ENCODE measurements around the gene PLA2G4E.

DNA sequence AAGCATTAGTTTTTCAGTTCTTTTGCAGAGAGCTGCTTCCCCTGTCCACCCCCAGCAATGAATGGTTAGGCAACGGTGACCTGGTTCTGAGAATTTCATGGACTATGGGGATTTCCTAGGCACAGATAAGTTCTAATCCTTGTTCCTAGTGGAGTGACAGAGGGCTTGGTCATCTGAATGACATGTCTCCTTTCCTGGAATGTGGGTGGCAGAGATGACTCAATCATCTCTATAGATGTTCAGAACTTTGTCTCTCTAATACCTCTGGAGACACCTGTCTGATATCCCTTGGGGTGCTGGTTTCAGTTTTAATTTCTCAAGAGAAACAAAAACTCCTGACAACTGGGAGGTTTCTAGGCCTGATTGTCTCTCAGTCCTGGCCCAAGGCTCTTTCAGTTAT, 10.4 kb downstream of the PLA2G4E start:
- no peak for TF ChIP-seq POLR2AphosphoS5 (IDR thresholded peaks at IDR 0.05)
- TF ChIP-seq, protein P1, sequence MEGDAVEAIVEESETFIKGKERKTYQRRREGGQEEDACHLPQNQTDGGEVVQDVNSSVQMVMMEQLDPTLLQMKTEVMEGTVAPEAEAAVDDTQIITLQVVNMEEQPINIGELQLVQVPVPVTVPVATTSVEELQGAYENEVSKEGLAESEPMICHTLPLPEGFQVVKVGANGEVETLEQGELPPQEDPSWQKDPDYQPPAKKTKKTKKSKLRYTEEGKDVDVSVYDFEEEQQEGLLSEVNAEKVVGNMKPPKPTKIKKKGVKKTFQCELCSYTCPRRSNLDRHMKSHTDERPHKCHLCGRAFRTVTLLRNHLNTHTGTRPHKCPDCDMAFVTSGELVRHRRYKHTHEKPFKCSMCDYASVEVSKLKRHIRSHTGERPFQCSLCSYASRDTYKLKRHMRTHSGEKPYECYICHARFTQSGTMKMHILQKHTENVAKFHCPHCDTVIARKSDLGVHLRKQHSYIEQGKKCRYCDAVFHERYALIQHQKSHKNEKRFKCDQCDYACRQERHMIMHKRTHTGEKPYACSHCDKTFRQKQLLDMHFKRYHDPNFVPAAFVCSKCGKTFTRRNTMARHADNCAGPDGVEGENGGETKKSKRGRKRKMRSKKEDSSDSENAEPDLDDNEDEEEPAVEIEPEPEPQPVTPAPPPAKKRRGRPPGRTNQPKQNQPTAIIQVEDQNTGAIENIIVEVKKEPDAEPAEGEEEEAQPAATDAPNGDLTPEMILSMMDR (IDR thresholded peaks at IDR 0.05): no peak
